HCT116 (cell line): ENCODE results near the gene FSIP1. TPM values are rescaled to one million over a fixed set of nuclear protein-coding genes. Genes with fewer than 3 reads are reported as not detected.

Experiments
- ATAC-seq: fragments of 200-7000 bp; cut with Tn5 transposase; 2 replicates; pipeline ENCODE4 v1.9.1; 2020; ENCODE audit warnings: mild to moderate bottlenecking, moderate library complexity
- BruUV-seq: library from RNA; stranded (reverse); fragments of 400-500 nt; replicated peaks from 2 replicates; lab custom pipeline; 2021; lab: Mats Ljungman, UMichigan
- CTCF ChIA-PET: fragments of 300-600 bp; sonication (Branson Sonifier 250); formaldehyde crosslinking; loops from one replicate; lab custom pipeline; 2021; ENCODE audit warnings: antibody characterized with exemption; lab: Charles Lee
- POLR2A ChIA-PET: fragments of 300-600, 350-600 bp; sonication (Branson Sonifier 250); formaldehyde crosslinking; loops from one replicate; lab custom pipeline; 2021; ENCODE audit warnings: antibody characterized with exemption; lab: Charles Lee
- RAD21 ChIA-PET, 2 experiments: fragments of 300-600 bp; sonication (Branson Sonifier 250); formaldehyde crosslinking; loops; one replicate each; lab custom pipeline; 2023; ENCODE audit warnings: low total read pairs in 2 of 2; ENCODE audit not compliant: uncharacterized antibody in 2 of 2, unreplicated experiment in 2 of 2, low non-redundant PET in 1 of 2; lab: Charles Lee
- DNase-seq: peaks from one replicate; pipeline ENCODE4 v3.0.0-alpha.2; 2010; ENCODE audit warnings: low read depth, low spot score
- H2AFZ ChIP-seq: fragments of 200-600 bp; shearing (Covaris generic), sonication (generic); 2 replicates; pipeline ENCODE4 v1.6.1; 2017; ENCODE audit warnings: low read depth, mixed run types, mixed read lengths, antibody characterized with exemption, low read length; ENCODE audit not compliant: poor library complexity, severe bottlenecking
- H3K27ac ChIP-seq: 2 replicates; pipeline ENCODE4 v1.5.1; 2012; ENCODE audit warnings: low read depth, low read length
- H3K27me3 ChIP-seq: fragments of 200-600 bp; sonication (generic); 2 replicates; pipeline ENCODE4 v1.6.1; 2016; ENCODE audit warnings: mixed run types, low read length, mixed read lengths; ENCODE audit not compliant: insufficient read depth
- H3K36me3 ChIP-seq, 2 experiments: fragments of 200-500 bp in 1 of 2; fragments of 200-600 bp in 1 of 2; sonication (Bioruptor generic) in 1 of 2; sonication (generic) in 1 of 2; 2 replicates each; pipeline versions ENCODE4 v1.5.1 to v1.6.1; 2014 to 2016; ENCODE audit warnings: low read length in 2 of 2, inconsistent platforms in 1 of 2, mixed read lengths in 1 of 2, mixed run types in 1 of 2; ENCODE audit not compliant: insufficient read depth in 2 of 2, control insufficient read depth in 1 of 2
- H3K4me1 ChIP-seq, 2 experiments: fragments of 200-600 bp in 1 of 2; sonication (generic) in 1 of 2; 2 replicates each; pipeline versions ENCODE4 v1.5.1 to v1.6.1; 2012 to 2017; ENCODE audit warnings: low read length in 2 of 2, inconsistent platforms in 1 of 2, mild to moderate bottlenecking in 1 of 2, mixed read lengths in 1 of 2, mixed run types in 1 of 2, moderate library complexity in 1 of 2; ENCODE audit not compliant: insufficient read depth in 2 of 2, control insufficient read depth in 1 of 2
- H3K4me2 ChIP-seq: fragments of 200-600 bp; sonication (generic); 2 replicates; pipeline ENCODE4 v1.6.1; 2017; ENCODE audit warnings: mixed run types, low read length, mixed read lengths
- H3K4me3 ChIP-seq, 2 experiments: fragments of 200-600 bp in 1 of 2; sonication (generic) in 1 of 2; replicated peaks in 1 of 2; 2 replicates each; pipeline ENCODE4 v1.5.1; 2011 to 2016; ENCODE audit warnings: low read length in 2 of 2, control low read depth in 1 of 2, low read depth in 1 of 2, mild to moderate bottlenecking in 1 of 2, mixed read lengths in 1 of 2, mixed run types in 1 of 2
- H3K79me2 ChIP-seq: fragments of 200-600 bp; sonication (generic); 2 replicates; pipeline ENCODE4 v1.6.1; 2017; ENCODE audit warnings: mild to moderate bottlenecking, mixed run types, low read length, moderate library complexity, mixed read lengths; ENCODE audit not compliant: insufficient read depth
- H3K9ac ChIP-seq: fragments of 200-600 bp; sonication (generic); 2 replicates; pipeline ENCODE4 v1.6.1; 2016; ENCODE audit warnings: low read length, mixed read lengths
- H3K9me2 ChIP-seq: fragments of 200-600 bp; sonication (generic), shearing (Covaris generic); 2 replicates; pipeline ENCODE4 v1.6.1; 2017; ENCODE audit warnings: mixed run types, mild to moderate bottlenecking, moderate library complexity; ENCODE audit not compliant: insufficient read depth
- H3K9me3 ChIP-seq, 2 experiments: fragments of 200-500 bp in 1 of 2; fragments of 200-600 bp in 1 of 2; sonication (Bioruptor generic) in 1 of 2; sonication (generic) in 1 of 2; 2 replicates each; pipeline ENCODE4 v1.6.1; 2014 to 2017; ENCODE audit warnings: low read length in 2 of 2, mixed read lengths in 2 of 2, inconsistent platforms in 1 of 2, low read depth in 1 of 2, mild to moderate bottlenecking in 1 of 2, mixed run types in 1 of 2, moderate library complexity in 1 of 2; ENCODE audit not compliant: control insufficient read depth in 1 of 2, insufficient read depth in 1 of 2
- H4K20me1 ChIP-seq: fragments of 200-600 bp; sonication (generic), shearing (Covaris generic); 2 replicates; pipeline ENCODE4 v1.6.1; 2017; ENCODE audit warnings: mixed run types, mild to moderate bottlenecking, moderate library complexity; ENCODE audit not compliant: insufficient read depth
- CBX3 ChIP-seq: IDR thresholded peaks from 2 replicates; pipeline ENCODE4 v1.6.1; 2012; ENCODE audit warnings: low read depth
- CEBPB ChIP-seq: IDR thresholded peaks from 2 replicates; pipeline ENCODE4 v1.6.1; 2012; ENCODE audit warnings: low read depth
- ELF1 ChIP-seq: IDR thresholded peaks from 2 replicates; pipeline ENCODE4 v1.6.1; 2012; ENCODE audit warnings: low read depth, borderline replicate concordance
- EZH2 ChIP-seq: fragments of 200-600 bp; sonication (generic); IDR thresholded peaks from 2 replicates; pipeline ENCODE4 v1.6.1; 2017; ENCODE audit warnings: antibody characterized with exemption, mixed run types
- FOSL1 ChIP-seq: IDR thresholded peaks from 2 replicates; pipeline ENCODE4 v1.6.1; 2012; ENCODE audit warnings: low read depth
- JUND ChIP-seq: IDR thresholded peaks from 2 replicates; pipeline ENCODE4 v1.6.1; 2012
- MAX ChIP-seq: IDR thresholded peaks from 2 replicates; pipeline ENCODE4 v1.6.1; 2012
- POLR2A ChIP-seq: IDR thresholded peaks from 2 replicates; pipeline ENCODE4 v1.7.0; 2011; ENCODE audit warnings: borderline replicate concordance; ENCODE audit not compliant: insufficient read depth, insufficient read length; ENCODE audit errors: extremely low read depth
- POLR2AphosphoS5 ChIP-seq: IDR thresholded peaks from 2 replicates; pipeline ENCODE4 v1.6.1; 2011; ENCODE audit warnings: mild to moderate bottlenecking, low read depth, low read length, moderate library complexity
- RAD21 ChIP-seq: IDR thresholded peaks from 2 replicates; pipeline ENCODE4 v1.6.1; 2012; ENCODE audit warnings: low read depth, mild to moderate bottlenecking
- SP1 ChIP-seq: IDR thresholded peaks from 2 replicates; pipeline ENCODE4 v1.6.1; 2012; ENCODE audit warnings: low read depth
- SRF ChIP-seq: IDR thresholded peaks from 2 replicates; pipeline ENCODE4 v1.6.1; 2012; ENCODE audit warnings: low read depth
- ZBTB33 ChIP-seq: IDR thresholded peaks from 2 replicates; pipeline ENCODE4 v1.6.1; 2011; ENCODE audit warnings: mild to moderate bottlenecking, low read length, moderate library complexity; ENCODE audit not compliant: insufficient replicate concordance; ENCODE audit errors: extremely low read depth
- ZFX ChIP-seq: fragments of 450-650 bp; IDR thresholded peaks from 2 replicates; pipeline ENCODE4 v1.6.1; 2017
- intact Hi-C: fragments of 100-400 bp; cut with micrococcal nuclease; formaldehyde crosslinking; loops from 2 replicates; pipeline ENCODE4 v1.10.0; 2022
- total RNA-seq: library from RNA; stranded (reverse); gene quantifications from one replicate; pipeline ENCODE4 v1.2.1, GENCODE V29; 2021; ENCODE audit not compliant: unreplicated experiment
- TF ChIP-seq, protein P1 (sequence below): IDR thresholded peaks from 2 replicates; pipeline ENCODE4 v1.6.1; 2012; ENCODE audit warnings: low read depth
- TF ChIP-seq, protein P2 (sequence below): IDR thresholded peaks from 2 replicates; pipeline ENCODE4 v1.6.1; 2012

FSIP1 gene
- total RNA-seq, 1 experiment from 2014 or later = 0.42 TPM

DNA sequence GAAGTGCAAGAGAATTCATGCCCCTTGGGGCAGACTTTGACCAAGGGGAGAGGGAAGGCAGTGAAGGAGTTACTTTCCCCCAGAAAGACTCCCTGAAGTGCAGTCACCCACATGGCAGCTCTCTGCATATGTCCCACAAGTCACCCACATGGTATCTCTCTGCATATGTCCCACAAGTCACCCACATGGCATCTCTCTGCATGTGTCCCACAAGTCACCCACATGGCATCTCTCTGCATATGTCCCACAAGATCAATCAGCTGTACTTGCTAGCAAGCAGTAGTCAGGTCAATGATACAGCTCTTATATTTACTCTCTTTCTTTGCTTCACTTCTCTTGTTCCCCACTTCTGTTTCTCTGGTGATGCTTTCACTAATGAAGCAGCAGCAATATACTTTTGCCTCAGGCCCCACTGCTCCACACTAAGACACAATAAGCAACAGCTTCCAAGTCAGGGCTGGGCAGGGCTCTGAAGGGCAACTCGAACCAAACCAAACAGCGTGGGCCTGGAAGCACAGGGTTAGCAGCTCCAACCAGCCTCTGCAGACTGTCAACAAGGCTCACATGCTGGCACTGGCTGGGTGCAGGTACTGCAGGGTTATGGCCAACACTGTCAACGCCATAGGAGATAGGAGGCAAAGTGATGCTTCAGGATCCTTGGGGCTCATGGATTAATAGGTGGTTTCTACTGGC, 155.0 kb downstream of the FSIP1 start:
- CTCF ChIA-PET = no interaction called here

More for the DNA sequence above, 155.0 kb downstream of the FSIP1 start:
- Histone ChIP-seq H3K9ac (no peak overlapping the region), H3K4me1 (peaks cover 3 to 42% of the 10 kb centered on the region in 2 experiments; a peak in 2 of 4 replicates), H4K20me1 (no peaks in the 10 kb centered on the region), H3K4me3 (no peak overlapping the region), H3K27ac (no peak overlapping the region), H3K9me3 (no peaks in the 10 kb centered on the region), H3K9me2 (no peaks in the 10 kb centered on the region), H3K79me2 (no peaks in the 10 kb centered on the region), H3K4me2 (no peak overlapping the region), H2AFZ (no peak overlapping the region), H3K27me3 (no peaks in the 10 kb centered on the region), H3K36me3 (no peaks in the 10 kb centered on the region)
- POLR2A ChIA-PET = no interaction called here
- DNase-seq (no peak), ATAC-seq (no peak)
- no TSS peak for BruUV-seq
- intact Hi-C loops = no loop called here
- RAD21 ChIA-PET = no interaction called here
- no peak for TF ChIP-seq JUND
- TF ChIP-seq RAD21 = no peak
- TF ChIP-seq FOSL1 = no peak
- TF ChIP-seq POLR2A = no peak
- no peak for TF ChIP-seq EZH2
- no peak for TF ChIP-seq SP1
- TF ChIP-seq, protein P1, sequence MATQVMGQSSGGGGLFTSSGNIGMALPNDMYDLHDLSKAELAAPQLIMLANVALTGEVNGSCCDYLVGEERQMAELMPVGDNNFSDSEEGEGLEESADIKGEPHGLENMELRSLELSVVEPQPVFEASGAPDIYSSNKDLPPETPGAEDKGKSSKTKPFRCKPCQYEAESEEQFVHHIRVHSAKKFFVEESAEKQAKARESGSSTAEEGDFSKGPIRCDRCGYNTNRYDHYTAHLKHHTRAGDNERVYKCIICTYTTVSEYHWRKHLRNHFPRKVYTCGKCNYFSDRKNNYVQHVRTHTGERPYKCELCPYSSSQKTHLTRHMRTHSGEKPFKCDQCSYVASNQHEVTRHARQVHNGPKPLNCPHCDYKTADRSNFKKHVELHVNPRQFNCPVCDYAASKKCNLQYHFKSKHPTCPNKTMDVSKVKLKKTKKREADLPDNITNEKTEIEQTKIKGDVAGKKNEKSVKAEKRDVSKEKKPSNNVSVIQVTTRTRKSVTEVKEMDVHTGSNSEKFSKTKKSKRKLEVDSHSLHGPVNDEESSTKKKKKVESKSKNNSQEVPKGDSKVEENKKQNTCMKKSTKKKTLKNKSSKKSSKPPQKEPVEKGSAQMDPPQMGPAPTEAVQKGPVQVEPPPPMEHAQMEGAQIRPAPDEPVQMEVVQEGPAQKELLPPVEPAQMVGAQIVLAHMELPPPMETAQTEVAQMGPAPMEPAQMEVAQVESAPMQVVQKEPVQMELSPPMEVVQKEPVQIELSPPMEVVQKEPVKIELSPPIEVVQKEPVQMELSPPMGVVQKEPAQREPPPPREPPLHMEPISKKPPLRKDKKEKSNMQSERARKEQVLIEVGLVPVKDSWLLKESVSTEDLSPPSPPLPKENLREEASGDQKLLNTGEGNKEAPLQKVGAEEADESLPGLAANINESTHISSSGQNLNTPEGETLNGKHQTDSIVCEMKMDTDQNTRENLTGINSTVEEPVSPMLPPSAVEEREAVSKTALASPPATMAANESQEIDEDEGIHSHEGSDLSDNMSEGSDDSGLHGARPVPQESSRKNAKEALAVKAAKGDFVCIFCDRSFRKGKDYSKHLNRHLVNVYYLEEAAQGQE = no peak
- TF ChIP-seq, protein P2, sequence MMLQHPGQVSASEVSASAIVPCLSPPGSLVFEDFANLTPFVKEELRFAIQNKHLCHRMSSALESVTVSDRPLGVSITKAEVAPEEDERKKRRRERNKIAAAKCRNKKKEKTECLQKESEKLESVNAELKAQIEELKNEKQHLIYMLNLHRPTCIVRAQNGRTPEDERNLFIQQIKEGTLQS = no peak
- TF ChIP-seq POLR2AphosphoS5 = no peak
- no peak for TF ChIP-seq ZFX
- TF ChIP-seq MAX = no peak
- no peak for TF ChIP-seq CBX3
- no peak for TF ChIP-seq ZBTB33
- TF ChIP-seq ELF1 = no peak
- TF ChIP-seq SRF = no peak
- TF ChIP-seq CEBPB = no peak
- TF ChIP-seq, all 23 proteins: peak for 0
